GM12878 (cell line): ENCODE measurements around the gene NDNF. TPM values are rescaled to one million over a fixed set of nuclear protein-coding genes. Genes with fewer than 3 reads are reported as not detected.

Experiments used
- ATAC-seq: fragments of 200-7000 bp; cut with Tn5 transposase; 3 replicates; pipeline ENCODE4 v1.9.1; 2020; ENCODE audit warnings: mild to moderate bottlenecking, moderate library complexity
- BruUV-seq: library from RNA; stranded (reverse); fragments of 400-500 nt; replicated peaks from 2 replicates; lab custom pipeline; 2021; lab: Mats Ljungman, UMichigan
- CTCF ChIA-PET: fragments of 300-600 bp; sonication (Branson Sonifier 250); formaldehyde crosslinking; extraction: SDS; loops from one replicate; lab custom pipeline; 2021; ENCODE audit warnings: inconsistent platforms; lab: Yijun Ruan, JAX
- POLR2A ChIA-PET: fragments of 350-600 bp; formaldehyde crosslinking; extraction: SDS; loops from one replicate; lab custom pipeline; 2021; ENCODE audit warnings: inconsistent platforms; lab: Charles Lee
- RAD21 ChIA-PET: fragments of 300-600 bp; sonication (Branson Sonifier 250); formaldehyde crosslinking; loops from one replicate; lab custom pipeline; 2023; ENCODE audit warnings: antibody characterized with exemption; ENCODE audit not compliant: unreplicated experiment; lab: Charles Lee
- SMC1A ChIA-PET: fragments of 300-600 bp; sonication (Branson Sonifier 250); formaldehyde crosslinking; loops from one replicate; lab custom pipeline; 2023; ENCODE audit not compliant: unreplicated experiment, uncharacterized antibody; lab: Charles Lee
- DNase-seq: peaks from one replicate; pipeline ENCODE4 v3.0.0-alpha.2; 2011; ENCODE audit warnings: low read depth, low spot score
- FAIRE-seq: peaks from 3 replicates; lab custom pipeline; 2011; peaks lifted over from hg19 to GRCh38; lab: Jason Lieb, UNC
- H2AFZ ChIP-seq: 2 replicates; pipeline ENCODE4 v1.6.0; 2011; ENCODE audit warnings: low read depth, low read length, control low read depth; ENCODE audit not compliant: control insufficient read depth
- H3K27ac ChIP-seq: 2 replicates; pipeline ENCODE4 v1.5.1; 2011; ENCODE audit warnings: control low read depth; ENCODE audit not compliant: control insufficient read depth, insufficient read depth
- H3K27me3 ChIP-seq, 2 experiments: replicated peaks in 1 of 2; 2 replicates each; pipeline versions ENCODE4 v1.6.0 to v1.6.1; 2011; ENCODE audit warnings: low read length in 1 of 2; ENCODE audit not compliant: control insufficient read depth in 2 of 2, insufficient read depth in 2 of 2
- H3K36me3 ChIP-seq, 2 experiments: 2 replicates each; pipeline ENCODE4 v1.5.1; 2011; ENCODE audit warnings: low read length in 1 of 2; ENCODE audit not compliant: control insufficient read depth in 2 of 2, insufficient read depth in 2 of 2
- H3K4me1 ChIP-seq: 2 replicates; pipeline ENCODE4 v1.6.1; 2011; ENCODE audit warnings: mild to moderate bottlenecking, low read length, moderate library complexity, mixed read lengths; ENCODE audit not compliant: control insufficient read depth, insufficient read depth
- H3K4me2 ChIP-seq: 2 replicates; pipeline ENCODE4 v1.6.0; 2011; ENCODE audit warnings: control low read depth; ENCODE audit not compliant: control insufficient read depth, insufficient read depth
- H3K4me3 ChIP-seq: fragments of 200-600 bp; sonication (generic); 2 replicates; pipeline ENCODE4 v1.5.1; 2016
- H3K79me2 ChIP-seq: 2 replicates; pipeline ENCODE4 v1.6.0; 2011; ENCODE audit warnings: low read length; ENCODE audit not compliant: control insufficient read depth, insufficient read depth
- H3K9ac ChIP-seq: 2 replicates; pipeline ENCODE4 v1.8.0; 2011; ENCODE audit warnings: low read length, control low read depth, mixed read lengths; ENCODE audit not compliant: control insufficient read depth, insufficient read depth
- H3K9me3 ChIP-seq: replicated peaks from 3 replicates; pipeline ENCODE4 v1.5.1; 2011; ENCODE audit warnings: mild to moderate bottlenecking, low read length; ENCODE audit not compliant: control insufficient read depth, insufficient read depth
- H4K20me1 ChIP-seq: 2 replicates; pipeline ENCODE4 v1.6.0; 2011; ENCODE audit not compliant: control insufficient read depth, insufficient read depth
- BACH1 ChIP-seq: fragments of 450-650 bp; IDR thresholded peaks from 2 replicates; pipeline ENCODE4 v1.6.1; 2017; ENCODE audit warnings: mild to moderate bottlenecking, borderline replicate concordance
- BMI1 ChIP-seq: fragments of 450-650 bp; IDR thresholded peaks from 2 replicates; pipeline ENCODE4 v1.6.1; 2016; ENCODE audit warnings: mild to moderate bottlenecking, moderate library complexity, borderline replicate concordance
- CREB1 ChIP-seq: IDR thresholded peaks from 2 replicates; pipeline ENCODE4 v1.6.1; 2012; ENCODE audit warnings: low read depth, mild to moderate bottlenecking, inconsistent platforms
- HSF1 ChIP-seq: fragments of 150-350 bp; IDR thresholded peaks from 2 replicates; pipeline ENCODE4 v1.6.1; 2014; ENCODE audit warnings: mild to moderate bottlenecking, low read depth, low read length
- KDM1A ChIP-seq: fragments of 200-600 bp; sonication (generic); IDR thresholded peaks from 2 replicates; pipeline ENCODE4 v1.6.1; 2016; ENCODE audit warnings: borderline replicate concordance
- LARP7 ChIP-seq: fragments of 450-650 bp; IDR thresholded peaks from 2 replicates; pipeline ENCODE4 v1.6.1; 2017; ENCODE audit warnings: mild to moderate bottlenecking
- MEF2A ChIP-seq: IDR thresholded peaks from 2 replicates; pipeline ENCODE4 v1.6.1; 2011; ENCODE audit warnings: low read depth, mild to moderate bottlenecking, low read length, moderate library complexity; ENCODE audit not compliant: insufficient read depth
- PAX5 ChIP-seq: IDR thresholded peaks from 2 replicates; pipeline ENCODE4 v1.6.1; 2011; ENCODE audit warnings: low read depth, low read length, borderline replicate concordance
- PBX3 ChIP-seq: IDR thresholded peaks from 2 replicates; pipeline ENCODE4 v1.6.1; 2011; ENCODE audit warnings: mild to moderate bottlenecking, low read depth, low read length, moderate library complexity; ENCODE audit not compliant: insufficient replicate concordance
- RBBP5 ChIP-seq: fragments of 200-600 bp; sonication (generic); conservative IDR thresholded peaks from 2 replicates; pipeline ENCODE4 v1.6.1; 2016
- RELA ChIP-seq: fragments of 450-650 bp; IDR thresholded peaks from 2 replicates; pipeline ENCODE4 v1.8.0; 2014; ENCODE audit warnings: borderline replicate concordance; ENCODE audit not compliant: partially characterized antibody
- RELB ChIP-seq: fragments of 450-650 bp; IDR thresholded peaks from 2 replicates; pipeline ENCODE4 v1.6.1; 2017; ENCODE audit warnings: low read depth, mild to moderate bottlenecking, moderate library complexity
- SMAD1 ChIP-seq: fragments of 450-650 bp; IDR thresholded peaks from 2 replicates; pipeline ENCODE4 v1.6.1; 2018; ENCODE audit warnings: mild to moderate bottlenecking, low read depth; ENCODE audit not compliant: partially characterized antibody
- SUPT20H ChIP-seq: IDR thresholded peaks from 2 replicates; pipeline ENCODE4 v1.6.1; 2011; ENCODE audit warnings: low read depth, mild to moderate bottlenecking, low read length, moderate library complexity, borderline replicate concordance; ENCODE audit not compliant: control insufficient read depth
- TCF7 ChIP-seq: IDR thresholded peaks from 2 replicates; pipeline ENCODE4 v1.6.1; 2014; ENCODE audit warnings: antibody characterized with exemption, borderline replicate concordance
- ZNF687 ChIP-seq: fragments of 450-650 bp; IDR thresholded peaks from 2 replicates; pipeline ENCODE4 v1.6.1; 2017; ENCODE audit warnings: mild to moderate bottlenecking, moderate library complexity
- WGBS: methylation state at CpG from one replicate; pipeline ENCODE4 v1.1.6; 2016; ENCODE audit warnings: low lambda C conversion rate; ENCODE audit not compliant: insufficient replicate concordance, insufficient coverage; ENCODE audit errors: missing lambda C conversion rate; 5-methylcytosine and 5-hydroxymethylcytosine counted together
- in situ Hi-C: fragments of 300-500 bp; cut with MboI; formaldehyde crosslinking; loops from 9 replicates; pipeline ENCODE4 v1.14.3; 2018; ENCODE audit warnings: mixed read lengths
- intact Hi-C: fragments of 100-400 bp; cut with micrococcal nuclease; formaldehyde crosslinking; loops from one replicate; pipeline ENCODE4 v1.14.2; 2022; ENCODE audit not compliant: unreplicated experiment
- polyA plus RNA-seq, 11 experiments: library from polyadenylated mRNA; depleted of rRNA in 4 of 11; unstranded in 6 of 11; stranded (reverse) in 5 of 11; fragments of >200 nt; fragmentation: Nextera tagmentation in 4 of 11; fragmentation: Illumina TruSeq in 1 of 11; extraction: Ambion mirVana in 4 of 11; extraction: Trizol in 1 of 11; gene quantifications; 1 replicate in 1 of 11; 2 replicates in 10 of 11; pipeline versions ENCODE4 v1.2.1 to v1.2.3, GENCODE V29; 2011 to 2016; ENCODE audit warnings: inconsistent platforms in 2 of 11, missing spikeins in 2 of 11, low read depth in 1 of 11
- total RNA-seq, 4 experiments: library from RNA; depleted of rRNA in 3 of 4; stranded (reverse); fragments of >200 nt in 3 of 4; fragmentation: Illumina TruSeq in 1 of 4; extraction: Trizol in 1 of 4; gene quantifications; 2 replicates each; pipeline versions ENCODE4 v1.2.1 to v1.2.3, GENCODE V29; 2013 to 2021

NDNF gene
- total and polyA plus RNA-seq, 10 of the 15 experiments (the other 5 are each of a cell fraction or from before 2014, with no cell fraction given) = 0.26 TPM; not detected in 9

GRCh38 chr4:121048165-121048564 is 24.2 kb downstream of the NDNF start:
- TF ChIP-seq RBBP5 (no peak), BACH1 (no peak), LARP7 (no peak), TCF7 (no peak), RELA (no peak), CREB1 (no peak), PBX3 (no peak), SMAD1 (no peak), KDM1A (no peak), HSF1 (no peak), SUPT20H (no peak), BMI1 (no peak), PAX5 (no peak), MEF2A (no peak), ZNF687 (no peak), RELB (no peak)
- TF ChIP-seq, all 136 proteins: peak for 0
- ATAC-seq (no peak), FAIRE-seq (no peak), DNase-seq (no peak)
- H3K27ac ChIP-seq = no peak overlapping the region
- ChIA-PET POLR2A (no interaction called here), SMC1A (no interaction called here), CTCF (no interaction called here), RAD21 (interaction anchor here (0.8 kb wide), 1 partner anchor 9 kb away, joined by 3 read pairs; no protein-coding TSS in a partner anchor)
- BruUV-seq = no TSS peak
- H3K4me3 ChIP-seq = no peak overlapping the region
- WGBS = 10% methylated on average over 6 of the region's 6 CpGs
- no peaks in the 10 kb centered on the region for H3K9me3 ChIP-seq
- intact Hi-C loops (no loop called here), in situ Hi-C loops (no loop called here)
- H3K79me2 ChIP-seq = no peaks in the 10 kb centered on the region
- H3K4me2 ChIP-seq = no peak overlapping the region
- no peaks in the 10 kb centered on the region for H3K36me3 ChIP-seq
- no peak overlapping the region for H2AFZ ChIP-seq
- H3K9ac ChIP-seq = no peak overlapping the region
- no peaks in the 10 kb centered on the region for H3K4me1 ChIP-seq
- no peaks in the 10 kb centered on the region; a peak in 2 of 4 replicates for H3K27me3 ChIP-seq
- H4K20me1 ChIP-seq = no peaks in the 10 kb centered on the region
